NB4 (cell line): ENCODE results near the gene KDM1B.

Experiments
- CTCF ChIP-seq: IDR thresholded peaks from one replicate; pipeline ENCODE4 v1.5.1; 2012; ENCODE audit warnings: low read depth, low read length
- MAX ChIP-seq: IDR thresholded peaks from 2 replicates; pipeline ENCODE4 v1.6.1; 2011; ENCODE audit warnings: low read depth, low read length
- MYC ChIP-seq: IDR thresholded peaks from 2 replicates; pipeline ENCODE4 v1.6.1; 2011; ENCODE audit warnings: low read depth, low read length
- POLR2A ChIP-seq: IDR thresholded peaks from 2 replicates; pipeline ENCODE4 v1.6.1; 2011; ENCODE audit warnings: mild to moderate bottlenecking; ENCODE audit not compliant: insufficient read length; ENCODE audit errors: extremely low read depth

DNA sequence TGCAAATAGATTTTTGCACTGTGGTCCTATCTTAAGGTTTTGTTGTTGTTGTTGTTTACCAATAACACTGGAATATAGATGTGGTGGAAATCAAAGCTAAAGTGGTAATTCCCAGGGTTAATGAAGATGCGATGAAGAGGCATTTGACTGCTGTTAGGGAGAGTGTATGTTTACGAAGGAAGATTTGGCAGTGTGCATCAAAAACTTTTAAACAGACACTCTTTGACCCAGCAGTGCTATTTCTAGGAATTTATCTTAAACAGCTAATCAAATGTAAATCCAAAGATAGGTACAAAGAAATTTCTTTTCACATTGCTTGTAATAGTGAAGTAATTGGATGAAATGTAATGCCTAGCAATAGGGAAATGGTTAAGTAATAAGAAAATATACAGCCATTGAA, 34.0 kb downstream of the KDM1B start:
- TF ChIP-seq MAX, result no peak
- no peak for TF ChIP-seq CTCF
- TF ChIP-seq POLR2A, result no peak
- TF ChIP-seq MYC, result no peak
